Panc1 (cell line): ENCODE measurements around the gene PHF13. TPM values are rescaled to one million over a fixed set of nuclear protein-coding genes. Genes with fewer than 3 reads are reported as not detected.
A peak's percentile ranks its signal among the peaks of the same experiment; 100 is the strongest.

Source experiments
- ATAC-seq: fragments of 200-7000 bp; cut with Tn5 transposase; 2 replicates; pipeline ENCODE4 v1.9.1; 2020; ENCODE audit warnings: mild to moderate bottlenecking, moderate library complexity
- BruUV-seq: library from RNA; stranded (reverse); fragments of 400-500 nt; replicated peaks from 2 replicates; lab custom pipeline; 2021; lab: Mats Ljungman, UMichigan
- CTCF ChIA-PET: fragments of 300-600 bp; sonication (Branson Sonifier 250); formaldehyde crosslinking; loops from one replicate; lab custom pipeline; 2022; ENCODE audit warnings: antibody characterized with exemption; lab: Charles Lee
- POLR2A ChIA-PET: fragments of 300-600 bp; sonication (Branson Sonifier 250); formaldehyde crosslinking; loops from one replicate; lab custom pipeline; 2022; ENCODE audit warnings: antibody characterized with exemption; lab: Charles Lee
- DNase-seq: peaks from one replicate; pipeline ENCODE4 v3.0.0-alpha.2; 2010; ENCODE audit warnings: low read depth, low spot score
- H3K27ac ChIP-seq: 2 replicates; pipeline ENCODE4 v1.5.1; 2011; ENCODE audit warnings: mild to moderate bottlenecking, low read length, inconsistent platforms
- H3K27me3 ChIP-seq: fragments of 200-500 bp; sonication (Bioruptor generic); 2 replicates; pipeline ENCODE4 v1.6.0; 2014; ENCODE audit warnings: low read length, inconsistent platforms; ENCODE audit not compliant: control insufficient read depth, insufficient read depth
- H3K36me3 ChIP-seq: fragments of 200-500 bp; sonication (Bioruptor generic); 2 replicates; pipeline ENCODE4 v1.5.1; 2014; ENCODE audit warnings: inconsistent platforms, mild to moderate bottlenecking, low read length, moderate library complexity; ENCODE audit not compliant: control insufficient read depth, insufficient read depth
- H3K4me1 ChIP-seq: 2 replicates; pipeline ENCODE4 v1.5.1; 2011; ENCODE audit warnings: inconsistent platforms, mild to moderate bottlenecking, low read length, moderate library complexity; ENCODE audit not compliant: control insufficient read depth, insufficient read depth
- H3K4me3 ChIP-seq, 2 experiments: 2 replicates each; pipeline ENCODE4 v1.5.1; 2011 to 2012; ENCODE audit warnings: low read depth in 2 of 2, low read length in 2 of 2, mild to moderate bottlenecking in 2 of 2, inconsistent platforms in 1 of 2, moderate library complexity in 1 of 2
- H3K9me3 ChIP-seq: fragments of 200-500 bp; sonication (Bioruptor generic); 2 replicates; pipeline ENCODE4 v1.5.1; 2014; ENCODE audit warnings: low read depth, mild to moderate bottlenecking, inconsistent platforms, low read length, moderate library complexity; ENCODE audit not compliant: control insufficient read depth, insufficient read depth
- POLR2AphosphoS5 ChIP-seq: IDR thresholded peaks from 2 replicates; pipeline ENCODE4 v1.6.1; 2012; ENCODE audit warnings: mild to moderate bottlenecking, low read depth, low read length, moderate library complexity
- SIN3A ChIP-seq: IDR thresholded peaks from 2 replicates; pipeline ENCODE4 v1.6.1; 2012; ENCODE audit warnings: low read depth, mild to moderate bottlenecking, low read length, moderate library complexity, borderline replicate concordance; ENCODE audit not compliant: insufficient read depth
- TCF7L2 ChIP-seq: IDR thresholded peaks from 2 replicates; pipeline ENCODE4 v1.6.1; 2011; ENCODE audit warnings: mild to moderate bottlenecking, low read depth, low read length, inconsistent platforms
- in situ Hi-C: cut with HindIII; loops from 2 replicates; pipeline ENCODE4 v1.10.0; 2016; ENCODE audit warnings: low sequenced_read_pairs, low pct_unique_long_range_greater_than_20kb
- intact Hi-C: fragments of 100-400 bp; cut with micrococcal nuclease; formaldehyde crosslinking; loops from one replicate; pipeline ENCODE4 v1.10.0; 2022; ENCODE audit not compliant: unreplicated experiment
- total RNA-seq: library from RNA; stranded (reverse); gene quantifications from one replicate; pipeline ENCODE4 v1.2.1, GENCODE V29; 2021; ENCODE audit not compliant: unreplicated experiment
- TF ChIP-seq, protein P1 (sequence below): fragments of 450-650 bp; IDR thresholded peaks from 2 replicates; pipeline ENCODE4 v1.5.1; 2017; ENCODE audit warnings: mild to moderate bottlenecking
- TF ChIP-seq, protein P2 (sequence below), 2 experiments: IDR thresholded peaks; 2 replicates each; pipeline ENCODE4 v1.6.1; 2011 to 2012; ENCODE audit warnings: low read depth in 2 of 2, control low read depth in 1 of 2, low read length in 1 of 2, mild to moderate bottlenecking in 1 of 2, moderate library complexity in 1 of 2; ENCODE audit not compliant: insufficient read depth in 1 of 2

The PHF13 gene
- total RNA-seq, 1 experiment from 2014 or later: 41.8 TPM

DNA sequence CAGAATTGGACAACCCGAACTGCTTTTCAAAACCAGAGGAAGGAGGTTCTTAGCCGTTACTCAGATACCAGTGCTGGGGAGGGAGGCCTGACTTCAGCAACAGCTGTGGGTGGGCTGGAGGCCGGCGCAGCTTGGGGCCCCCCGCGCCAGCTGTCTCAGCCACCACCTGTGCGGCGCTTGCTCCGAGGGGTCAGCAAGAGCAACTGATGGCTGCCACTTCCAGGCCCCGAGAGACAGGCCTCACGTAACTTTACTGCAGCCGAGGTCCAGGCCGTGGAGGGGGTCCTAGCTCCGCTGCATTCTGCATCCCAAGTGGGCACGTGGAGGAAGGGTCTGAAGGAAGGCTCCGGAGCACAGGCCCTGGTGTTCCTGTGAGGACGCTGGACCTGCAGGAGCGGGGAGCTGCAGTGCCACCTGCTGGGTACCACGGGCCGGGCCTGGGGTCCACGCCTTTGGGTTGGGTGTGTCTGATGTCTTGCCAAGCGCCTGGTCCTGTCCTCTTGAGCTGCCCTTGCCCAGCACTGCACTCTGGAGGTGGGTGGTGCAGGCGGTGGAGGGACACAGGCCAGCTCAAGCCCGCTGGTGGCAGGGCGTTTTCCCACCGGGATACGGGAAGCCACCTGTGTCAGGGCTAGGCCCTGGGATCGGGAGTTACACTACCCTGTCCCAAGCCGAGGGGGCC lies 21.0 kb downstream of the PHF13 start:
- DNase-seq: no peak
- intact Hi-C loops (no loop called here), in situ Hi-C loops (no loop called here)
- POLR2A ChIA-PET: interaction anchor here (0.6 kb wide), 1 partner anchor 22 kb away, joined by 11 read pairs; no protein-coding TSS in a partner anchor
- CTCF ChIA-PET: no interaction called here
- BruUV-seq: no TSS peak
- H3K4me1 ChIP-seq: no peaks in the 10 kb centered on the region
- H3K4me3 ChIP-seq: no peak overlapping the region
- peak; percentile 80 for ATAC-seq
- TF ChIP-seq TCF7L2 (peak; percentile 29; the same call in 1 of the 2 replicates), POLR2AphosphoS5 (no peak)
- TF ChIP-seq, protein P1, sequence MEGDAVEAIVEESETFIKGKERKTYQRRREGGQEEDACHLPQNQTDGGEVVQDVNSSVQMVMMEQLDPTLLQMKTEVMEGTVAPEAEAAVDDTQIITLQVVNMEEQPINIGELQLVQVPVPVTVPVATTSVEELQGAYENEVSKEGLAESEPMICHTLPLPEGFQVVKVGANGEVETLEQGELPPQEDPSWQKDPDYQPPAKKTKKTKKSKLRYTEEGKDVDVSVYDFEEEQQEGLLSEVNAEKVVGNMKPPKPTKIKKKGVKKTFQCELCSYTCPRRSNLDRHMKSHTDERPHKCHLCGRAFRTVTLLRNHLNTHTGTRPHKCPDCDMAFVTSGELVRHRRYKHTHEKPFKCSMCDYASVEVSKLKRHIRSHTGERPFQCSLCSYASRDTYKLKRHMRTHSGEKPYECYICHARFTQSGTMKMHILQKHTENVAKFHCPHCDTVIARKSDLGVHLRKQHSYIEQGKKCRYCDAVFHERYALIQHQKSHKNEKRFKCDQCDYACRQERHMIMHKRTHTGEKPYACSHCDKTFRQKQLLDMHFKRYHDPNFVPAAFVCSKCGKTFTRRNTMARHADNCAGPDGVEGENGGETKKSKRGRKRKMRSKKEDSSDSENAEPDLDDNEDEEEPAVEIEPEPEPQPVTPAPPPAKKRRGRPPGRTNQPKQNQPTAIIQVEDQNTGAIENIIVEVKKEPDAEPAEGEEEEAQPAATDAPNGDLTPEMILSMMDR: peak; percentile 50; the same call in 1 of the 2 replicates
- TF ChIP-seq, protein P2, sequence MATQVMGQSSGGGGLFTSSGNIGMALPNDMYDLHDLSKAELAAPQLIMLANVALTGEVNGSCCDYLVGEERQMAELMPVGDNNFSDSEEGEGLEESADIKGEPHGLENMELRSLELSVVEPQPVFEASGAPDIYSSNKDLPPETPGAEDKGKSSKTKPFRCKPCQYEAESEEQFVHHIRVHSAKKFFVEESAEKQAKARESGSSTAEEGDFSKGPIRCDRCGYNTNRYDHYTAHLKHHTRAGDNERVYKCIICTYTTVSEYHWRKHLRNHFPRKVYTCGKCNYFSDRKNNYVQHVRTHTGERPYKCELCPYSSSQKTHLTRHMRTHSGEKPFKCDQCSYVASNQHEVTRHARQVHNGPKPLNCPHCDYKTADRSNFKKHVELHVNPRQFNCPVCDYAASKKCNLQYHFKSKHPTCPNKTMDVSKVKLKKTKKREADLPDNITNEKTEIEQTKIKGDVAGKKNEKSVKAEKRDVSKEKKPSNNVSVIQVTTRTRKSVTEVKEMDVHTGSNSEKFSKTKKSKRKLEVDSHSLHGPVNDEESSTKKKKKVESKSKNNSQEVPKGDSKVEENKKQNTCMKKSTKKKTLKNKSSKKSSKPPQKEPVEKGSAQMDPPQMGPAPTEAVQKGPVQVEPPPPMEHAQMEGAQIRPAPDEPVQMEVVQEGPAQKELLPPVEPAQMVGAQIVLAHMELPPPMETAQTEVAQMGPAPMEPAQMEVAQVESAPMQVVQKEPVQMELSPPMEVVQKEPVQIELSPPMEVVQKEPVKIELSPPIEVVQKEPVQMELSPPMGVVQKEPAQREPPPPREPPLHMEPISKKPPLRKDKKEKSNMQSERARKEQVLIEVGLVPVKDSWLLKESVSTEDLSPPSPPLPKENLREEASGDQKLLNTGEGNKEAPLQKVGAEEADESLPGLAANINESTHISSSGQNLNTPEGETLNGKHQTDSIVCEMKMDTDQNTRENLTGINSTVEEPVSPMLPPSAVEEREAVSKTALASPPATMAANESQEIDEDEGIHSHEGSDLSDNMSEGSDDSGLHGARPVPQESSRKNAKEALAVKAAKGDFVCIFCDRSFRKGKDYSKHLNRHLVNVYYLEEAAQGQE (IDR thresholded peaks at IDR 0.05; ENCODE audit: insufficient read depth in 1 of 2, low read depth in 2 of 2, low read length in 1 of 2): no peak
- H3K27me3 ChIP-seq: no peaks in the 10 kb centered on the region
- H3K27ac ChIP-seq: no peak overlapping the region
- peaks cover 8% of the 10 kb centered on the region for H3K36me3 ChIP-seq
- H3K9me3 ChIP-seq: no peaks in the 10 kb centered on the region

DNA sequence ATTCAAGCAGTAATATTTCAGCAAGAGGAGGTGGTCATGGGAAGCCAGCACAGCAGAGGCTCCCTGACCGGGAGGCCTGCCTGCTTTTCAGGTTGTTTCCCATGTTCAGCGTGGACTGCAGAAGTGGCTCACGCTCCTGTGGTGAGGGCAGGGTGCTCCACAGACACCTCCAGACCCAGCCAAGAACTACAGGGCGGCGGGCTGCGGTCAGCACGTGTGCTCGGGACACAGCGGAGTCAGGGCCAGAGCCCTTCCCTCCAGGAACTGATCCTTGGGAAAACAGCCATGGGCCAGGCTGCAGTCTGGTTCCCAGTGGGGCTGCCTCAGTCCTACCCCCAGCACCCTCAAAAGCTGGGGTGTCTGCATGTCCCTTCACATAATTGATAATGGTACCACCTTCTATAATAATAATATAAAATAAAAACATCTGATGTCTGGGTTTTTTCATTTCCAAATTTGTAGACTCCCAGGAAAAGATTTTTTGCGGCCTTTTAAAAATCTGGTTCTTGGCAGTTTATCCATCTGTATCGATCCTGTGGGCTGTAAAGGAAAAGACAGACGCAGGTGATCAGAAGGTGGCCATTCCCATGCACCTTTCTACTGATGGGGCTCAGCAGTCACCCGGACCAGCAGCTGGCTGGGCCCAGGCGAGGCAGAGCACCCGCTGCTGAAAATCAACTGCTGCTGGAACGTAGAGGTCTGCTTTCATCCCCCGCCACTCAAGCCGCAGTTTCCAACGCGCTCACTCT lies 21.8 kb downstream of the PHF13 start:
- DNase-seq: no peak
- POLR2A ChIA-PET: interaction anchor here (0.6 kb wide), 1 partner anchor 21 kb away, joined by 11 read pairs; no protein-coding TSS in a partner anchor
- Histone ChIP-seq H3K9me3 (no peaks in the 10 kb centered on the region), H3K36me3 (peaks cover 8% of the 10 kb centered on the region), H3K4me1 (no peaks in the 10 kb centered on the region), H3K27me3 (no peaks in the 10 kb centered on the region), H3K4me3 (no peak overlapping the region), H3K27ac (no peak overlapping the region)
- in situ Hi-C loops (no loop called here), intact Hi-C loops (no loop called here)
- ATAC-seq: peak; percentile 10; the same call in 1 of the 2 replicates
- TSS peak; percentile 93 for BruUV-seq
- CTCF ChIA-PET: no interaction called here
- TF ChIP-seq, protein P2 (IDR thresholded peaks at IDR 0.05; ENCODE audit: insufficient read depth in 1 of 2, low read depth in 2 of 2, low read length in 1 of 2): no peak
- TF ChIP-seq TCF7L2 (no peak), POLR2AphosphoS5 (no peak), SIN3A (no peak)
- TF ChIP-seq, protein P1: no peak
